Glutamatergic neuron (in vitro differentiated cells): ENCODE results near the gene CRTAC1. TPM values are rescaled to one million over a fixed set of nuclear protein-coding genes. Genes with fewer than 3 reads are reported as not detected.

Experiments
- DNase-seq: peaks from one replicate; pipeline ENCODE4 v3.0.0; 2022
- H3K27ac Mint-ChIP-seq: one replicate; pipeline ENCODE4 v1.8.0; 2020; ENCODE audit warnings: mild to moderate bottlenecking, mixed read lengths, inconsistent platforms; ENCODE audit not compliant: unreplicated experiment
- H3K27me3 Mint-ChIP-seq: one replicate; pipeline ENCODE4 v1.8.0; 2020; ENCODE audit warnings: mild to moderate bottlenecking, moderate library complexity, mixed read lengths, inconsistent platforms; ENCODE audit not compliant: unreplicated experiment
- H3K36me3 Mint-ChIP-seq: one replicate; pipeline ENCODE4 v1.8.0; 2020; ENCODE audit warnings: mild to moderate bottlenecking, mixed read lengths, inconsistent platforms; ENCODE audit not compliant: unreplicated experiment
- H3K4me1 Mint-ChIP-seq: one replicate; pipeline ENCODE4 v1.8.0; 2020; ENCODE audit warnings: mild to moderate bottlenecking, low read depth, mixed read lengths, inconsistent platforms; ENCODE audit not compliant: unreplicated experiment
- H3K4me3 Mint-ChIP-seq: one replicate; pipeline ENCODE4 v1.8.0; 2020; ENCODE audit warnings: mild to moderate bottlenecking, mixed read lengths, inconsistent platforms; ENCODE audit not compliant: unreplicated experiment
- H3K9me3 Mint-ChIP-seq: one replicate; pipeline ENCODE4 v1.8.0; 2020; ENCODE audit warnings: mild to moderate bottlenecking, moderate library complexity, mixed read lengths, inconsistent platforms; ENCODE audit not compliant: unreplicated experiment
- total RNA-seq: library from RNA; stranded (reverse); fragmentation: NEBNext Ultra II Directional; extraction: Animal tissue kit (Norgen Biotek cat#: 25700); gene quantifications from one replicate; pipeline ENCODE4 v1.2.1, GENCODE V29; 2021; ENCODE audit not compliant: unreplicated experiment
- TF ChIP-seq, protein P1 (sequence below): fragments of 200-600 bp; sonication (generic); IDR thresholded peaks from one replicate; pipeline ENCODE4 v1.5.0; 2021; ENCODE audit not compliant: partially characterized antibody, unreplicated experiment

The CRTAC1 gene
- total RNA-seq, 1 donor from 2014 or later: 2.5 TPM

GRCh38 chr10:97948822-97949221 lies 81.6 kb downstream of the CRTAC1 start:
- TF ChIP-seq, protein P1, sequence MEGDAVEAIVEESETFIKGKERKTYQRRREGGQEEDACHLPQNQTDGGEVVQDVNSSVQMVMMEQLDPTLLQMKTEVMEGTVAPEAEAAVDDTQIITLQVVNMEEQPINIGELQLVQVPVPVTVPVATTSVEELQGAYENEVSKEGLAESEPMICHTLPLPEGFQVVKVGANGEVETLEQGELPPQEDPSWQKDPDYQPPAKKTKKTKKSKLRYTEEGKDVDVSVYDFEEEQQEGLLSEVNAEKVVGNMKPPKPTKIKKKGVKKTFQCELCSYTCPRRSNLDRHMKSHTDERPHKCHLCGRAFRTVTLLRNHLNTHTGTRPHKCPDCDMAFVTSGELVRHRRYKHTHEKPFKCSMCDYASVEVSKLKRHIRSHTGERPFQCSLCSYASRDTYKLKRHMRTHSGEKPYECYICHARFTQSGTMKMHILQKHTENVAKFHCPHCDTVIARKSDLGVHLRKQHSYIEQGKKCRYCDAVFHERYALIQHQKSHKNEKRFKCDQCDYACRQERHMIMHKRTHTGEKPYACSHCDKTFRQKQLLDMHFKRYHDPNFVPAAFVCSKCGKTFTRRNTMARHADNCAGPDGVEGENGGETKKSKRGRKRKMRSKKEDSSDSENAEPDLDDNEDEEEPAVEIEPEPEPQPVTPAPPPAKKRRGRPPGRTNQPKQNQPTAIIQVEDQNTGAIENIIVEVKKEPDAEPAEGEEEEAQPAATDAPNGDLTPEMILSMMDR: no peak
- Mint-ChIP-seq H3K4me3 (no peak overlapping the region), H3K36me3 (no peaks in the 10 kb centered on the region), H3K27ac (no peak overlapping the region), H3K4me1 (no peaks in the 10 kb centered on the region), H3K9me3 (no peaks in the 10 kb centered on the region), H3K27me3 (peaks cover 3% of the 10 kb centered on the region)
- DNase-seq: no peak

DNA sequence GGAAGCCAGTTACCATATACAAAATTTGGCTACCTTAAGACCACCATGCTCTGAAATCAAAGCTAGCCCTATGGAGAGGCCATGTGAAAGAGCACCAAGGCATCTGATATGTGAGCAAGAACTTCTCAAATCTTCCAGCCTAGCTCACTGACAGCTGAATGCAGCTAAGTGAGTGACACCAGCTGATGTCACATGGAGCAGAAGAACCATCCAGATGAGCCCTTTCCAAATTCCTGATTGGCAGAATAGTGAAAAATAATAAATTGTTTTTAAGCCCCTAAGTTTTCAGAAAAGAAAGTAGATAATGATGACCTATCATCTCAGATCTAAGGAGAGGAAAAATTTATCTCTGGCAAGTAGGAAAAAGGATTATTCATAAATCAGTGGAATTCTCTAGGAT lies 85.6 kb downstream of the CRTAC1 start:
- TF ChIP-seq, protein P1: no peak
- Mint-ChIP-seq H3K4me1 (no peaks in the 10 kb centered on the region), H3K4me3 (no peak overlapping the region), H3K9me3 (peaks cover 3% of the 10 kb centered on the region), H3K27me3 (peaks cover 2% of the 10 kb centered on the region), H3K27ac (no peak overlapping the region), H3K36me3 (no peaks in the 10 kb centered on the region)
- no peak for DNase-seq

- H3K36me3 Mint-ChIP-seq: no peaks in the 10 kb centered on the region
- peaks cover 3% of the 10 kb centered on the region for H3K9me3 Mint-ChIP-seq
- TF ChIP-seq, protein P1: no peak
Observed at GRCh38 chr10:97943294-97943693, 87.1 kb downstream of the CRTAC1 start.

DNA sequence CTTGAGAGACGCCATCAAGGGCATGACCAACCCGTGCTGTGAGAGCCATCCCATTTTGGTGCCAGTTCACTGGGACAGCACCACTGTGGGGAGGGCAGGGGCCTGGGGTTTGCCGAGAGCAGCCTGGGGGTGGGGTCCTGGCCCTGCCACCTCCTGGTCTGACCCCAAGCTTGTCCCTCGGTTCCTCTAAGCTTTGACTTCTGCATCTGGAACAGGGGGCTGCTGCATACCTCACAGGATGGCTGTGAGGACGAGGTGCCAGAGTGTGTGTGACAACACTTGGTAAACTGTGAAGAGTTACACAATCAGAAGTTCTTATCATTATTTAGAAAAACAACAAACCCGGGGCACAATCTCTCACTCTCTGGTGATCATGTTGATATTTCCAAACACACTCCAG lies 89.9 kb downstream of the CRTAC1 start:
- no peaks in the 10 kb centered on the region for H3K4me1 Mint-ChIP-seq
- H3K4me3 Mint-ChIP-seq: no peak overlapping the region
- H3K9me3 Mint-ChIP-seq: peaks cover 7% of the 10 kb centered on the region
- H3K27ac Mint-ChIP-seq: no peak overlapping the region
- H3K27me3 Mint-ChIP-seq: peaks cover 3% of the 10 kb centered on the region
- no peaks in the 10 kb centered on the region for H3K36me3 Mint-ChIP-seq
- no peak for DNase-seq
- TF ChIP-seq, protein P1: no peak

More at GRCh38 chr10:97943294-97943693, 87.1 kb downstream of the CRTAC1 start:
- no peak overlapping the region for H3K27ac Mint-ChIP-seq
- H3K4me1 Mint-ChIP-seq: no peaks in the 10 kb centered on the region
- peaks cover 2% of the 10 kb centered on the region for H3K27me3 Mint-ChIP-seq
- no peak overlapping the region for H3K4me3 Mint-ChIP-seq
- DNase-seq: no peak

DNA sequence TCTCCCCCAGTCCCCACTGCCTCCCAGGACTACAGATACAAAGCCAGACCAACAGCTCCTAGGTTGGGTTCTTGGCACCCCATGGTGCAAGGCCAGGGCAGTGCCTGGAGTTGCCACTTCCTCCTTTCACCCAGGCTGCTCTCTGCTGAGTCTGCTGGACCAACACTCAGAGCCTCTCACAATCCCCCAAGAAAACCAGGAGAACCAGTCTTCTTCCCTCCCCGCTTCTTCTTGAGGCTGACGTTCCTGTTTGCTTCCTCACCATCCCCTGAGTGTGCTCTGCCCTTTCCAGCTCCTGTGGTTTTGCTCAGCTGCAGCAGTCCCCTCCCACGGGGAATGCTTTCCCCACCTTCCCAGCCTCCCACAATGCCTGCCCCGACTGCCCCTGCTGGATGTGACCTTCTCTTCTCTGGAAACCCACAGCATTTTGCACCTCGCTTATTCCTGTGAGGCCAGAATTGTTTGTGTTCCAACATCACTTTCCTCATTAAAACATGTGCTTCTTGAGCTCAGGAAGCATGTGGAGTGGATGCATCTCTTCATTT lies 90.9 kb downstream of the CRTAC1 start:
- Mint-ChIP-seq H3K27ac (no peak overlapping the region), H3K36me3 (no peaks in the 10 kb centered on the region), H3K27me3 (peaks cover 3% of the 10 kb centered on the region), H3K4me1 (no peaks in the 10 kb centered on the region), H3K9me3 (peaks cover 8% of the 10 kb centered on the region), H3K4me3 (no peak overlapping the region)
- no peak for DNase-seq
- TF ChIP-seq, protein P1: no peak
